OCI-LY7 (cell line): ENCODE data around the gene COL5A1.

Experiments
- CTCF ChIP-seq: fragments of 200-600 bp; sonication (generic); conservative IDR thresholded peaks from 2 replicates; pipeline ENCODE4 v1.5.1; 2014; ENCODE audit warnings: mild to moderate bottlenecking, antibody characterized with exemption, low read length, moderate library complexity, mixed read lengths
- EZH2phosphoT487 ChIP-seq: fragments of 200-600 bp; sonication (generic); IDR thresholded peaks from 2 replicates; pipeline ENCODE4 v1.6.1; 2018; ENCODE audit warnings: low read depth, borderline replicate concordance, mild to moderate bottlenecking, mixed run types, antibody characterized with exemption, low read length, moderate library complexity, mixed read lengths

- TF ChIP-seq CTCF (peak; percentile 79), EZH2phosphoT487 (no peak)
These were observed 47.9 kb downstream of the COL5A1 start for GRCh38 chr9:134689321-134690181.
